HG03460 (cell line): Measurements from ENCODE around the gene PFN4.
"Not testable (repeated sequence)": the region's sequence is repeated elsewhere in the genome, so short reads cannot be mapped to it uniquely, and the experiment has no call there.

ENCODE experiments used
- ATAC-seq: cut with Tn5 transposase; IDR thresholded peaks from one replicate; pipeline ENCODE4 v1.9.1; 2021; ENCODE audit not compliant: unreplicated experiment

The PFN4 gene

DNA sequence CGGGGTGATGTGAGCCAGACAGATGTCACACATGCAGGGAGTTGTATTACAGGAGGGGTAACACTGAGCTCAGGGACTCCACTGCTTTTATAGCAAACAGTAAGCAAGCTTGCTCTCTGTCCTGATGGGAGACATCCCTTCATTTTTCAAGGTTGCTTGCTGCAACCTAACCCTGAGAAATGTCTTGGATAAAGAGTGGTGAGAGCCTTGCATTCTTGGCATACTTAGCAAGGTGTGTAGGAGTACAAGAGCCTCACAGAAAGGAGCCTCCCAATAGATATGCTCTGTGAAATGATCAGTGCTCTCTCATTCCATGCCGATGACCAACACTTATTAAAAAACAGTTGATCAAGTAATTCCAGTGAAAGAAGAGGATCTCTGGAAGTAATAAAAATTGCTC is 8.1 kb downstream of the PFN4 start:
- ATAC-seq: no peak

DNA sequence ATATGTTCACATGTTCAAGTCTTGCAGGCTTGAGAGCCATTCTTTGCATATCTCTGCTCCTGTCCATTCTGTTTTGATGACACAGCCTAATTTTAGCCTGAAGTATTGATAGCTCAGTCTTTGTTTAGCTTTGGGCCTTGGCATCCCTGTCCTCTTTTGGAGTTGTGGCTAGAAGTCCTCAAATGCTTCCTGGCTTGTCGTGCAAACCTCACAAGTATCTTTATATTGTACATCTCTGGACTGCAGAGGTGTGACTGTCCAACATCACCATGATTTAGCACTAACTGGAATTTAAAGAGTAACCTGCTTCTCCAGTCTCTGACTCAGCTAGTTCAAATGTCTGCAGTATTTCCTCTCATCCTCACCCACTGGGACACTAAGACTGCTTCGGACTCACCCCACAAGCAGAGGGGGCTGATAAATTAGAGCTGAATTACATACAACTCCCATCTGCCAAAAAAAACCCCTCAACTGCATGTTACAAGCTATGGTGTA is 11.7 kb downstream of the PFN4 start:
- ATAC-seq: no peak

- ATAC-seq: no peak
Observed at GRCh38 chr2:24110660-24111303, 12.4 kb downstream of the PFN4 start.

GRCh38 chr2:24109431-24109830 is 13.7 kb downstream of the PFN4 start:
- not testable (repeated sequence) for ATAC-seq

- ATAC-seq: no peak
Observed at GRCh38 chr2:24107336-24107735, 15.8 kb downstream of the PFN4 start.

DNA sequence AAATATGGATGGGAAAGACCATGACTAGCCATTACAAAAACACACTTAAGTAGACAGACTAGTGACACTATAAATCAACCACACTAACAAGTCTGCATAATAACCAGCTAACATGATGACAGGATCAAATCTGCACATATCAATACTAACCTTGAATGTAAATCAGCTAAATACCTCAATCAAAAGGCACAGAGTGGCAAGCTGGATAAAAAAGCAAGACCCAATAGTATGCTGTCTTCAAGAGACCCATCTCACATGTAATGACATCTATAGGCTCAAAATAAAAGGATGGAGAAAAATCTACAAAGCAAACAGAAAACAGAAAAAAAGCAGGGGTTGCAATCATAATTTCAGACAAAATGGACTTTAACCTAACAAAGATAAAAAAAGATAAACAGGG is 16.3 kb downstream of the PFN4 start:
- ATAC-seq: no peak

GRCh38 chr2:24105816-24106215 is 17.3 kb downstream of the PFN4 start:
- no peak for ATAC-seq

DNA sequence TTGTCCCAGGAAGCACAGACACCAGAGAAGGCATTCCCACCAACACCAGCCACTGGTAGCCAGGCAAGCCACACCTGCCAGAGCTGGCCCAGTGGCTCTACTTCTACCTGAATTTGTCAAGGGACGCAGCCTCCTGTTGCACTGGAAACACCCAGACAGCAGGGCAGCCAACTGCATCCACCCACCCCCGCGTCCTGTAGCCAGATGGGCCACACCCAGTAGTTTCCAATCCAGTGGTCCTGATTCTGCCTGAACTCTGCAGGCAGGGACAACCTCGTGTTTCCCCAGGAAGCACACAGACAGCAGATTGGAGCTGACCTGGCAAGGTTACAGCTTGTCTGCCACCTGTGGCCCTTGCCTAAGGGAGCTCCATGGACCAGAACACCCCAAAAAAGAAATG is 18.2 kb downstream of the PFN4 start:
- ATAC-seq: no peak

GRCh38 chr2:24104110-24104650 is 19.0 kb downstream of the PFN4 start:
- no peak for ATAC-seq

DNA sequence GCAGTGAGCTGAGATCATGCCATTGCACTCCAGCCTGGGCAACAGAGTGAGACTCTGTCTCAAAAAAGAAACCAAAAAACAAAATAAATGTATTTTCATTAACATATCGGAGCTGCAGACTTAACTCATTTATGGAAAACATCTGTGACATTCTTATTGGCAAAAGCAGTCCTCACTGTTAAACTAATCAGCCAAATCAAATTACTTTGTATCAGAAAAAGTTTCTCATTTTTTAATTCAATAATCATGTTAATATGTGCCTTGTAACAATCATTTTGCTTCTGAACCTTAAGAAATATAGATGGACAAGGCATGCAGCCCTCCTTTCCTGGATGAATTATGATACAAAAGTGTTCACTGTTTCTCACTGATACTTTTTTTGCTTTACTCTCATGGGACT is 20.5 kb downstream of the PFN4 start:
- no peak for ATAC-seq

DNA sequence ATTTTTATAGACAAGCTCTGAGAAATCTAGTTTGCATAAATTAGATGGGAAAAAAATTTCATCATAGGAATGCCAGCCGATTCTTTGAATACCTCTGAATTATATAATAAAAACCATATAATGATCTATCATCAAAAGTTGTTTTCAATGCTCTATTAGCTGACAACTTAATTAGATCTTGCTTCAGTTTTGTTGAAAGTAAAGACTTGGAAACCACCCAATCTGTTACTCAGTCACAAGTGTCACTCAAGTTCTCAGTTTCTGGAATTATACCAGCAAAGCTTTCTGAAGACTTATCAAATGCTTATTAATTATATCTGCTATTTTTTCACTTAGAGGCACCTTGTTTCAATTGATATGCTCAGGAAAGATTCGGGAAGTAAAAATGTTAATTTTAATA is 21.1 kb downstream of the PFN4 start:
- no peak for ATAC-seq

DNA sequence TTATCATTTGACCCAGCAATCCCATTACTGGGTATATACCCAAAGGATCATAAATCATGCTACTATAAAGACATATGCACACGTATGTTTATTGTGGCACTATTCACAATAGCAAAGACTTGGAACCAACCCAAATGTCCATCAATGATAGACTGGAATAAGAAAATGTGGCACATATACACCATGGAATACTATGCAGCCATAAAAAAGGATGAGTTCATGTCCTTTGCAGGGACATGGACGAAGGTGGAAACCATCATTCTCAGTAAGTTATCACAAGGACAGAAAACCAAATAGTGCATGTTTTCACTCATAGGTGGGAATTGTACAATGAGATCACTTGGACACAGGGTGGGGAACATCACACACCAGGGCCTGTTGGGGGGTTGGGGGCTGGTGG is 22.4 kb downstream of the PFN4 start:
- not testable (repeated sequence) for ATAC-seq

GRCh38 chr2:24095171-24095677 is 27.9 kb downstream of the PFN4 start:
- not testable (repeated sequence) for ATAC-seq

DNA sequence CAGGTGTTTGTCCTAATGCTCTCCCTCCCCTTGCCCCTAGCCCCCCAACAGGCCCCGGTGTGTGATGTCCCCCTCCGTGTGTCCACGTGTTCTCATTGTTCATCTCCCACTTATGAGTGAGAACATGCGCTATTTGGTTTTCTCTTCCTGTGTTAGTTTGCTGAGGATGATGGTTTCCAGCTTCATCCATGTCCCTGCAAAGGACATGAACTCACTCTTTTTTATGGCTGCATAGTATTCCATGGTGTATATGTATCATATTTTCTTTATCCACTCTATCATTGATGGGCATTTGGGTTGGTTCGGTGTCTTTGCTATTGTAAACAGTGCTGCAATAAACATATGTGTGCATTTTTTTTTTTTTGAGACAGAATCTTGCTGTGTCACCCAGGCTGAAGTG is 29.9 kb downstream of the PFN4 start:
- not testable (repeated sequence) for ATAC-seq

DNA sequence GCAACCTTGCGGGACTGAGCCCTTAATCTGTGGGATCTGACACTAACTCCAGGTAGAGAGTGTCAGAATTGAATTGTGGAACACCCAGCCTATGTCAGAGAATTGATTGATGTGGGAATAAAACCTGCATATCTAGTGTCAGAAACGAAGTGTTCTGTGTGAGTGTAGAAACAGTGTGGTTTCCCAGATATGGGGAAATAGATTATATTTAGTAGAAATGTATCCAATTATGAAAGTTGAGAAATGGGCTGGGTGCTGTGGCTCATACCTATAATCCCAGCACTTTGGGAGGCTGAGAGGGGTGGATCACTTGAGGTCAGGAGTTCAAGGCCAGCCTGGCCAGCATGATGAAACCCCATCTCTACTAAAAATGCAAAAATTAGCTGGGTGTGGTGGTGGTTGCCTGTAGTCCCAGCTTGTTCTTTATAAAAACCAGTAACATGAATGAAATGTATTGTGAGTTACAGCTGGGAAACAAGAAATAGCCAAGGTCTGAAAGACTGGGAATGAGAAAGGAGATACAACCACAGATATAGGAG is 34.2 kb downstream of the PFN4 start:
- no peak for ATAC-seq

GRCh38 chr2:24087032-24087431 is 36.1 kb downstream of the PFN4 start:
- ATAC-seq: no peak

DNA sequence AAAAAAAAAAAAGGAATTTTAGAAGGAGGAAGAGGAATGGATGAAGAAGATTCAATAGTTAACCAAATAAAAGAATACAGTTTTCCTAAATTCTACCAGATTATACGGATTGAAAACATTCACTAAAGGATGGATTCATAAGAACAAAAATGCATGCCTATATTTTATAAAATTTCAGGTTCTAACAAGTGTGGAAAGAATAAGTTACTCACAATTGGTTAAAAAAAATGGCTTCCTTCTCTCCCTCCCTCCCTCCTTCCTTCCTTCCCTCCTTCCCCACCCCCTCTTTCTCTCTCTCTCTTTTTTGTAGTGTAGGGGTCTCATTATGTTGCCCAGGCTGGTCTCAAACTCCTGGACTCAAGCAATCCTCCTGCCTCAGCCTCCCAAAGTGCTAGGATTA is 36.9 kb downstream of the PFN4 start:
- ATAC-seq: no peak

DNA sequence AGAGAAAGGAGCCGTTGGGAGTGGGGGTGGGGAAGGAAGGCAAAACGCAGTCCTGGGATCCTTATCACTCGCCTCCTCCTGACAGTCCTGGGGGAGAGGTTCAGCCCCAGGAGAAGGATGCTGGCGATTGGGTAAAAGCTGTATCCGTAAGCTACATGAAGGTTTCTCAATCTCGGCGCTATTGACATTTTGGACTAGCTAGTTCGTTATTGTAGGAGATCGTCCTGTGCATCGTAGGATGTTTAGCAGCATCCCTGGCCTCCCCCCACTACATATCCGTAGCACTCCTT is 38.0 kb downstream of the PFN4 start:
- ATAC-seq: no peak

GRCh38 chr2:24084386-24085199 is 38.5 kb downstream of the PFN4 start, which contains the start of gene TP53I3:
TSS of gene TP53I3 (minus strand) at chr2:24084834. CDS start at chr2:24084326, 508 bp downstream.
- peak; percentile 82 for ATAC-seq

DNA sequence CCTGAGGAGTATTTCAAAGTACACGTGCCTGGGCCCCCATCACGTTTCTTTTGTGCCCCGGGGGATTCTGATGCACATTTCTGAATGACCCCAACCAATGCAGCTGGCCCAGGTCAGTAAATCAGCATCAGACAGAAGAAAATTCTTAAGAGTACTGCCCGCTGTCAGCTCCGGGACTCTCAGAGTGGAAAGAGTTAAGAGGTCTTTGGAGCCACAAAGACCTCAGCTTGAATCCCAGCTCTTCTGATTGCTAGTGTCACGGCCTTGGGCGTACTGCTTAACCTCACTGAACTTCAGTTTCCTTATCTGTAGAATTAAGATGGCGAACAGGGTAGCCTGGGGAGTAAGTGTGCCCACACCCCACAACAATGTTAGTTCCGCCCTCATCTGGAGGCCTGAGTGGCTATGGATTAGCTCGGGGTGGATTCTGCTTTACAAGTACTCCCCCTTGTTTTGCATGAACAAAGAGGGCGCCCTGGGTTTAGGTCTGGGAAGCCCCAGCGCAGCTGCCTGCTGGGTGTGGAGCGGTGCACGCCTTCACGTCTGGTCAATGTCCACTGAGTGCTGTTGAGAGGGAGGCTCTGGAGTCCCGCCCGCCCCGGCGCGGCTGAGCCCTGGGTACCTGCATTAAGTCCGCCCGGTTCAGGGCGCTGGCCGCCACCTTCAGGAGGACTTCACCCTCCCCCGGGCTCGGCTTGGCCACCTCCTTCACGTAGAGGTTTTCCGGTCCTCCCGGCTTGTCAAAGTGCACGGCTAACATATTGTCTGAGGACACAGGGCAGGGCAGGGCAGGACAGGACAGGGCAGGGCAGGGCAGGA is 39.4 kb downstream of the PFN4 start:
- ATAC-seq: peak; percentile 79
